GM18519 (cell line): ENCODE measurements around the gene FBXW12.
"Not testable (repeated sequence)": the region's sequence is repeated elsewhere in the genome, so short reads cannot be mapped to it uniquely, and the experiment has no call there.

Experiments
- ATAC-seq: cut with Tn5 transposase; IDR thresholded peaks from one replicate; pipeline ENCODE4 v1.9.1; 2021; ENCODE audit warnings: mild to moderate bottlenecking, moderate library complexity; ENCODE audit not compliant: unreplicated experiment, low FRiP score

FBXW12 gene

GRCh38 chr3:48372377-48372770 lies 355 bp downstream of the FBXW12 start:
- ATAC-seq: no peak

- ATAC-seq: no peak
Observed at GRCh38 chr3:48372862-48373435, 930 bp downstream of the FBXW12 start.

- ATAC-seq: no peak
Observed at GRCh38 chr3:48387634-48388033, 15.6 kb downstream of the FBXW12 start.

- ATAC-seq: no peak
Observed at GRCh38 chr3:48388966-48389365, 16.9 kb downstream of the FBXW12 start.

GRCh38 chr3:48394391-48394790 lies 22.4 kb downstream of the FBXW12 start:
- no peak for ATAC-seq

GRCh38 chr3:48395714-48396113 lies 23.7 kb downstream of the FBXW12 start:
- no peak for ATAC-seq

GRCh38 chr3:48397767-48398681 lies 26.0 kb downstream of the FBXW12 start:
- ATAC-seq: no peak

GRCh38 chr3:48398701-48399386 lies 26.8 kb downstream of the FBXW12 start:
- ATAC-seq: no peak

GRCh38 chr3:48399387-48400172 lies 27.6 kb downstream of the FBXW12 start:
- ATAC-seq: no peak

- ATAC-seq: no peak
Observed at GRCh38 chr3:48400824-48401433, 28.9 kb downstream of the FBXW12 start.

GRCh38 chr3:48401434-48401901 lies 29.4 kb downstream of the FBXW12 start:
- not testable (repeated sequence) for ATAC-seq

GRCh38 chr3:48402281-48402732 lies 30.3 kb downstream of the FBXW12 start:
- no peak for ATAC-seq

- no peak for ATAC-seq
Observed at GRCh38 chr3:48402907-48403306, 30.9 kb downstream of the FBXW12 start.

- ATAC-seq: no peak
Observed at GRCh38 chr3:48403533-48404439, 31.8 kb downstream of the FBXW12 start.

GRCh38 chr3:48404440-48405342 lies 32.7 kb downstream of the FBXW12 start:
- ATAC-seq: no peak

GRCh38 chr3:48405343-48405881 lies 33.4 kb downstream of the FBXW12 start:
- ATAC-seq: no peak

GRCh38 chr3:48405971-48406370 lies 34.0 kb downstream of the FBXW12 start:
- no peak for ATAC-seq
